Measurements from ENCODE around the gene DENND1A.
A peak's percentile ranks its signal among the peaks of the same experiment; 100 is the strongest.

The DENND1A gene

DNA sequence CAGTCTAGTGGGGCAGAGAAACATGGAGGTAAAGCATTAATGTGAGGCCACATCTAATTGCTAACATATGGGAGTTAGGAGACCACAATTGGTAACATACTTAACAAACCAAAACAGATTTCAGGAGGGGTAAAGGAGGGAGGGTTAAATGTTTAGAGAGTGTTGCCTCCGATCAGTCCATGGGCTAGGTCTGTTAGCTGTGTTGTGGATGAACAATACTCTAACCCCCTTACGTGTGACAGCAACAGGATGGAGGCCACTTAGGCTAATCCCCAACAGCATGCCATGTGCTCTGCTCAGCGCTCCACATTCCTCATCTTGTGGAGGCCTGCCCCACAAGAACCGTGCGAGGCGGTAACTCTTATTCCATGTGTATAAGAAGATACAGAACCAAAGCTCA lies 406.9 kb downstream of the DENND1A start:
- no peak for DNase-seq

DNA sequence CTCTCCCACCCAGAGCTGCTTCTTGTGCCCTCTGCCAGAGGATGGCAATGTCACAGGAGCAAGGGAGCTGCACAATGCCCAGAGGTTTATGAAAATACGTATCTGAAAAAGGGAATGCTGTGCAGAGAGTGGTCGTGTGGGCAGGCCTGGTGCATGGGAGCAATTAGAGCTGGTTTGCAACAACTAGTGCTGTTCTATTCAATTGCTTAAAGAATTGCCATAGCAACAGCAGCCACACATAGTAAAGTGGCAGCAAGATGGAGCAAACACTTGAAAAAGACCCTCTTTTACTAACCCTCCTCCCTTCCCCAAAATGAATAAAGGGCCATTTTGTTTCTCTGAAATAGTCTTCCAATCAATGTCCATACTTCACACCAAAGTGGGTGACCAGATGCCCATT lies 407.7 kb downstream of the DENND1A start:
- DNase-seq: no peak

- no peak for DNase-seq
These were observed 411.6 kb downstream of the DENND1A start for GRCh38 chr9:123518338-123518737.

- DNase-seq: no peak
These were observed 412.4 kb downstream of the DENND1A start for GRCh38 chr9:123517512-123517911.

GRCh38 chr9:123514766-123515165 lies 415.2 kb downstream of the DENND1A start:
- no peak for DNase-seq

GRCh38 chr9:123513554-123513953 lies 416.4 kb downstream of the DENND1A start:
- DNase-seq: no peak

DNA sequence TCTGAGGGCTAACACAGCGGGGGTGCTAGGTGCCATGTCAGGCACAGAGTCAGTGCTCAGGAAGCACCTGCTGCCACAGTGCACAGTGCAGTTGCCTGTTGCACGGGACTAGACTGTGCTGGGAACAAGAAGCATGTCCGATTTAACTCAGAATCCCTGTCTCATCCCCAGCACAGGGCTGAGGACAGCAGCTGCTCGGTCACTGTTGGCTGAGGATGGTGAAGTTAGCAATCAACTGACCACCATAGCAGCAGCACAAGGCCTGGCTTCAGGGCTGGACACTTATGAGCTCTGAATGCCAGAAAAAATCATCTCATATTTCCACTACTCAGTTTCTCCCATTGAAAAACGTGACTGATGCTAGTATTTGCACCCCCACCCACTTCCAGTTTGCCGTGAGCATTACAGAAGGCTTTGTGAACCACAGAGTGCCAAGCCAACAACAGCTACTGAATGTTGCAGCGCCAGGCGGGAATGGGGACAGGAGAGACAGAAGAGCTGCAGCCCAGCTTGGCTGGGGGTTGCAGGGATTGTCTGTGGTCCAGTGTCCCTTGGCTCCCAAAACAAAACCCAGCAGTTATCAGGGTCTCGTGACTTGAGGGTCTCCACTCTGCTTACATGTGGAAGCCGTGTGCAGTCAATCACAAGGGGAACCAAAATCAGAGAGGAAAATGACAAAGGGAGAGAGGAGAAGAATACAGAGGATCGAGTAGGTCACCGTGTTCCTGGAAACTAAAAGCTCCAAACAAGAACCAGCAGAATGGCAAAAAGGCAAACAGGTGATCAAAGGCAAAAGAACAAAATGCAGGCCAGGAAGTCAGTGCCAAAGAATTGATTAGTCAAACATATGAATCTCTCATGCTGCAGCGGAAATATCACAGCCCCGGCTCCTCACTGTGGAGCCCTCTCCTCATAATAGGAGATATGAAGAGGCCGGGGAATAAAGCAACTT lies 418.3 kb downstream of the DENND1A start:
- DNase-seq: peak; percentile 7

DNA sequence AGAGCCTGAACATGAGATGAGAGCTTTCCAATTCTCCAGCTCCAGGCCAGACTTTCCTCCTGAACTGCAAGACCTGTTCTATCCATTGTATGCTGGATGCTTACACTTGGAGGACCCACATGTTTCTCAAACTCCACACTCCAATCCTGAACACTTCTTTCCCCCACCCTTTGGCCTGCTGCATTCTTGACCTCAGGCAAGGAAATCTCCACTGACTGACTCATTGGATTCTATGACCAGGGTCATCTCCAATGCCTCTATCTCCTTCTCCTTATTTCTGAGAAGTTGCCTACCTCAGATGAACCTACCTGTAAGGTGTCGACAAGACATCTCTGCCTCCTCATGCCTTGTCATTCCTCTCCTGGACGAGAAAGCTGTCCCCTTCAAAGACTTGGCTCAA lies 420.3 kb downstream of the DENND1A start:
- DNase-seq: no peak

GRCh38 chr9:123508048-123508447 lies 421.9 kb downstream of the DENND1A start:
- no peak for DNase-seq

DNA sequence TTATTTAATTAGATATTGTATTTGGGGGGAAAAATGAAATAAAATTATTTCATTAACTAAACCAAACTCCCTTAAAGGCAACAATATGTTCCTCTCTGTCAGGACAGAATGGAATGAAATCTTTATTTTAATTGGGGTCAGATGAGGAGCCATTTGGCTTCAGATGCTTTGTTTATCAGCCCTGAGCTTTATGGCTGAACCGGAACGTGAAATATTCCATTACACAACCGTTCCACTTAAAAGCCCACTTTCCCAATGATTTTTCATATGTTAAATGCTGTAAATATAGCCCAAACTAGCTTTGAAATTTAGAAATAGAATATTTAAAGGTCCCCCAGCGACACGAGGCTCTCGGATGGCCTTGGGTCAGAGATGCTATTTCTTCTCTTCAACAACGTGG lies 424.4 kb downstream of the DENND1A start:
- DNase-seq: no peak

GRCh38 chr9:123500336-123500735 lies 429.6 kb downstream of the DENND1A start:
- DNase-seq: no peak

DNA sequence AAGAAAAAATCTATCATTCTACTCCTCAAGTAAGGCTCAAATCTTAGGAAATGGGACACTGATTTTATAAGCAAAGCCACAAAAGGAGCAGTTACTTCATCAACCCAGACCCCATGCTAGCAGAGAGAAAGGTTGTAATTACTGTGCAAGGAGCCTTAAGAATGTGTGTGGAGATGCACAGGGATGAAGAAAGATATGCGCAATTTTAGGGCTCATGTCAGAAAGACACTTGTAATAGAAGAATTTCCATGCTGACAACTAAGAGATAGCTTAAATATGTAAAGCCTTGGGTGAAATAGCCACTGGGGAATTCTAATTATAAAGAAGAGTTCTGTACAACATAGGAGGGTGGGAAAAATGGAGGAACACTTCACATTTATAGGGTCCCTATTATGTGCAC lies 432.1 kb downstream of the DENND1A start:
- no peak for DNase-seq

GRCh38 chr9:123495731-123496130 lies 434.2 kb downstream of the DENND1A start:
- no peak for DNase-seq

DNA sequence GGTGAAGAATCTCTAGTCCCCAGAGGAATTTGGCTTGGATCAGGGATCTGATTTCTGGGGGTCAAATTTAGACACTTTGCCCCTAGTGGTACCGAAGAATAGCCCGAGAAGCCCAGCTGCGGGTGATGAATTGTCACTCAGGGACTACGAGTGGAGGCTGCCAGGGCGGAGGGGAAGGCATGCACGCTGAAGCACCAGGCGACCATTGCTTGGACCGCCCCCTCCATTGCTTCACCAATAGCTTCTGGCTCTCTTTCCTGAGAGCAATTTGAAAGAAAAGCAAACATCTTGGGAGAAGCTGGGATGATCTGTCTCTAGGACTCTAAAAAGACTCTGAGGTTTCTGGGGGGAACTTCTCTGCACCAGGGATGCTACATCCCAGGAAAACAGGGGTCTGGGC lies 436.3 kb downstream of the DENND1A start:
- DNase-seq: no peak

GRCh38 chr9:123490688-123491087 lies 439.2 kb downstream of the DENND1A start:
- no peak for DNase-seq

DNA sequence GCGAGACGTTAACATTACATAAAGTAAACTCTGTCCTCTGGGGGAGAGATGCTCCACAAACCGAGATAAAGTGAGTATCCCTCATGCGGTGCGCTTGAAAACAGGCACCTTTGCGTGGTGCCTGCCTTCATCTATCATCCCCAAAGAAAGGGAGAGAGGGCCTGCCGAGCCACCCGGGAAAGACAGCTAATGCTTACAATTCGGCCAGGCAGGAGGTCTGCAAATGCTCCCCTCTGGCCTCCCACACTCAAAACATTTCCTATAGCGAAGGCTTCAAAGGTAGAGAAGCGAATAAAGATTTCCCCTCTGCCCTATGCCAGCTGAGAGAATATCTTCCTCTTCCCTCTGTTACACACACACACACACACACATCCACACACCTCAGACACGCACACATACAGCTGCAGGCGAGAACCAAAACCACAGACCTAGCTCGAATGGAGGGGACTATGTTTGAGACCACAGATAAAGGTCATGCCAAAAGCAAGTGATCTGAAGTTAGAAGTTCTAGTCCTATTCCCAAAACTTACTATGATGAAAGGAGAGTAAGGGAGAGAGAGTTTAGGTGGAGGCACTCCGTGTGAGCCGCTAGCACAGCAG lies 441.1 kb downstream of the DENND1A start:
- DNase-seq: no peak

DNA sequence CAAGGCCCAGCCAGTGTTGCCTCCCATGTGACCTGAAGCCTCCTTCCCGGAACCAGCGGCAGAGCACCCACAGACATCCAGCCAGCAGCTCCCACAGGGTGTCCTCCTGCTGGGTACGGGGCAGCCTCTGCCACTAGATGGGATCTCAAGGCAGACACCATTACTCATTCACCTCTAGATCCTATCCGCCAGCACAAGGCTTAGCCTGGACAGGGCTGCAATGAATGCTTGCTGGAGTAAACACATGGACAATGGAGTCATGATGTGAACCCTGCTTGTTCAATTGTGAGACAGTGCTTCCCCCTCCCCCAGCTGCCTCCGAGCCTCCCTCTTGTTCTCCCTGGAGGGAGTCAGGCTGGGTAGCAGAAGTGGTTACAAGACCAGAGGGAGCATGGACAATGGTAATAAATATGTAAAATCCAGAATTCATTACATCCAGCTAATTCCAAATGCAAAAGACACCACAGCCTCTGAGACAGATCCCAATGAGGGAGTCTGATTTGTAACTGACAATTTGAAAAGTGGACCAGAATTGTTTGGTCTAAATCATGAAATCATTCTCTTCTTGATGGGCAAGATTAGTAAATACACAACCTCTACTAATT lies 441.9 kb downstream of the DENND1A start:
- DNase-seq: no peak

GRCh38 chr9:123486431-123486830 lies 443.5 kb downstream of the DENND1A start:
- no peak for DNase-seq

DNA sequence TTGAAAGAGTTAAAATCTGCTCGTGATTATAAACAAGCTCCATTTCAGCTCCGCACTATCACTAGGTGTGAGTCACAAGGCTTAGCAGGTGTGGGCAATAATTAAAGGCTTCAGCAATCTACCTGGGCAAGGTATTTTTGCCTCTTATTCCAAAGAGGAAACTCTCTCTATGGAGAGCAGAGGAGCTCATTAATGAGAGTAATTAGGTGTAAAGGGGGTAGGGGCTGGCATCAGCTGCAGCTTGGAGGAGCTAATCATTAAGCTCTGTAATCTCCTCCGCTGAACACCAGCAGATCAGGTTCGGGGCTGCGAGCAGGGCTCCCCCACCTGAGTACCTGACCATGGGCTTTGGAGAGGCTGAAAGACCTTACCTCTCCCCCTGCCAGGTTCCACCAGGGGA lies 444.7 kb downstream of the DENND1A start:
- DNase-seq: no peak

GRCh38 chr9:123484130-123484529 lies 445.8 kb downstream of the DENND1A start:
- no peak for DNase-seq

DNA sequence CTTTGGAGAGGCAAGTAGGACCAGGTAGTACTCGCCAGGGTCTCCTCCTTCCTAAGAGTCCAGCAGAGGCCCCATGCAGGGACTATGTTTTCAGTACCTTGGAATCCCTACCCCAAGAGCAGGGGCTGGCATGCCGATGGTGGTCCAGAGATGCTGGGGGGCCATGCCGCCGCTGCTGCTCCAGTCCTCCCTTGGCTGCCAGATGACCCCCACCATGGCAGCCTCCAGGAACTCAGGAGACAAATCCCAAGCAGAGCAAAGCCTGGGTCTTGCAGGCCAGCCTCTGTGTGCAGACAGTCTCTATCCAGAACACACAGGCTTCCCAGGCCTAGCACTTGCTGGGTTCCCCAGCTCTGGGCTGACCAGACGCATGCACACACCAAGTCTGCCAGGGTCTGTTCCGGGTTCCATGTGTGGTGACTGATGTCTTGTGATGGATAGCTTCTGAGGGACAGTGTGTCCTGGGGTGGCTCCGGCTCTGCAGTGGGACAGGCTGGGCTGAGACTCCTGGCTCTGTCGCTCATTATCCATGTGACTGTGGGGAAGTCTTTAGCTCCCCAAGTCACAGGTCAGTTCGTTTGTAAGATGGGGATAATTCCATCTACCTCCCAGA lies 446.6 kb downstream of the DENND1A start:
- no peak for DNase-seq

- DNase-seq: no peak
These were observed 447.5 kb downstream of the DENND1A start for GRCh38 chr9:123482295-123482968.

Data from NCI-H2107 (cell line).